ENCODE data around the gene ITPKC.

DNA sequence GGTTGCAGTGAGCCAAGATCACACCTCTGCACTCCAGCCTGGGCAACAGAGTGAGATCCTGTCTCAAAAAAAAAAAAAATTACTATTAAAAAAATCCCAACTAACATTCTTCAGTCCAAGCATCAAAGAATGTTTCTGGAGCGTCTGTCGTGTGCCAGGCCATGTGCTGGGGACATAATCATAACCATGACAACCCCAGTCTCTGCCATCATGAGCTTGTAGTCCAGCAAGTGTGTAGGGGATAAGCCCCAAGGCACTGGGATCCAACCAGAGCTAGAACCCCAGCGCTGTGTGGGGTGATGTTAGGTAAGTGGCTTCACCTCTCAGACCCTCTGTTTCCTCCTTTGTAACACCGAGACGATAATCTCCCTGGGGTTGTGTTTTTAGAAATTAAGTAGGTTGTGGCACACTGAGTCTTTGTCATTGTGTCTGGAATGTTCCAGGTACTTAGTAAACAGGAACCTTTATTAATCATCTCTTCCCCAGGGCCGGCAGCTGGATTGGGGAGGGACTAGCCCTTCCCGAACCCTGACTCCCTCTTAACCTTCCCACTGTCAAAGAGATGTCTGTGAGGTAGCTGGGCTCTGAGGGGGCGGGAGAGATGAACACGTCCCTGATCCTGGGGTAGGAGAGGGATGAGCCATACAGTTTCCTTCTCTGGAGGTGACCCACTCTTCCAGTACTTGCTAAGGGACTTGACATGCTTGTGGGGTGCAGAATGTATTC is 5.2 kb downstream of the ITPKC start:
- TF ChIP-seq, protein P1, sequence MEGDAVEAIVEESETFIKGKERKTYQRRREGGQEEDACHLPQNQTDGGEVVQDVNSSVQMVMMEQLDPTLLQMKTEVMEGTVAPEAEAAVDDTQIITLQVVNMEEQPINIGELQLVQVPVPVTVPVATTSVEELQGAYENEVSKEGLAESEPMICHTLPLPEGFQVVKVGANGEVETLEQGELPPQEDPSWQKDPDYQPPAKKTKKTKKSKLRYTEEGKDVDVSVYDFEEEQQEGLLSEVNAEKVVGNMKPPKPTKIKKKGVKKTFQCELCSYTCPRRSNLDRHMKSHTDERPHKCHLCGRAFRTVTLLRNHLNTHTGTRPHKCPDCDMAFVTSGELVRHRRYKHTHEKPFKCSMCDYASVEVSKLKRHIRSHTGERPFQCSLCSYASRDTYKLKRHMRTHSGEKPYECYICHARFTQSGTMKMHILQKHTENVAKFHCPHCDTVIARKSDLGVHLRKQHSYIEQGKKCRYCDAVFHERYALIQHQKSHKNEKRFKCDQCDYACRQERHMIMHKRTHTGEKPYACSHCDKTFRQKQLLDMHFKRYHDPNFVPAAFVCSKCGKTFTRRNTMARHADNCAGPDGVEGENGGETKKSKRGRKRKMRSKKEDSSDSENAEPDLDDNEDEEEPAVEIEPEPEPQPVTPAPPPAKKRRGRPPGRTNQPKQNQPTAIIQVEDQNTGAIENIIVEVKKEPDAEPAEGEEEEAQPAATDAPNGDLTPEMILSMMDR (IDR thresholded peaks at IDR 0.05): no peak
- TF ChIP-seq POLR2A (IDR thresholded peaks at IDR 0.05): no peak
